HepG2 (cell line): Measurements from ENCODE around the gene TTC24.

Experiments used
- CHD4 ChIP-seq: fragments of 200-600 bp; sonication (generic); IDR thresholded peaks from 2 replicates; pipeline ENCODE4 v1.7.0; 2017; ENCODE audit warnings: mild to moderate bottlenecking, low read length, borderline replicate concordance
- EP300 ChIP-seq, 3 experiments: sonication (generic) in 1 of 3; formaldehyde crosslinking in 1 of 3; IDR thresholded peaks; 2 replicates each; pipeline versions ENCODE4 v1.5.1 to v1.6.1; 2011 to 2020; ENCODE audit warnings: low read depth in 2 of 3, low read length in 2 of 3, borderline replicate concordance in 1 of 3, improper control_type of control experiment in 1 of 3, mild to moderate bottlenecking in 1 of 3, missing genetic modification reagents in 1 of 3, moderate library complexity in 1 of 3
- ESRRA ChIP-seq: sonication (generic); formaldehyde crosslinking; IDR thresholded peaks from 2 replicates; pipeline ENCODE4 v1.5.1; 2020; ENCODE audit warnings: mild to moderate bottlenecking, low read depth, missing genetic modification reagents
- KDM5A ChIP-seq: fragments of 200-600 bp; sonication (generic); IDR thresholded peaks from 2 replicates; pipeline ENCODE4 v1.7.0; 2018; ENCODE audit warnings: antibody characterized with exemption, mild to moderate bottlenecking, low read length, borderline replicate concordance
- MYC ChIP-seq: sonication (generic); formaldehyde crosslinking; IDR thresholded peaks from 2 replicates; pipeline ENCODE4 v1.9.0; 2021; ENCODE audit warnings: missing genetic modification reagents, borderline replicate concordance
- POLR2A ChIP-seq, 2 experiments: IDR thresholded peaks; 2 replicates each; pipeline ENCODE4 v1.6.1; 2011; ENCODE audit warnings: low read depth in 2 of 2, low read length in 2 of 2, mild to moderate bottlenecking in 1 of 2, moderate library complexity in 1 of 2; ENCODE audit not compliant: insufficient read depth in 1 of 2
- ZBTB1 ChIP-seq: sonication (generic); formaldehyde crosslinking; IDR thresholded peaks from 2 replicates; pipeline ENCODE4 v1.4.0; 2020; ENCODE audit warnings: missing genetic modification reagents, borderline replicate concordance
- TF ChIP-seq, protein P1 (sequence below): sonication (generic); formaldehyde crosslinking; IDR thresholded peaks from 2 replicates; pipeline ENCODE4 v1.5.0; 2020; ENCODE audit warnings: mild to moderate bottlenecking, missing genetic modification reagents, moderate library complexity

DNA sequence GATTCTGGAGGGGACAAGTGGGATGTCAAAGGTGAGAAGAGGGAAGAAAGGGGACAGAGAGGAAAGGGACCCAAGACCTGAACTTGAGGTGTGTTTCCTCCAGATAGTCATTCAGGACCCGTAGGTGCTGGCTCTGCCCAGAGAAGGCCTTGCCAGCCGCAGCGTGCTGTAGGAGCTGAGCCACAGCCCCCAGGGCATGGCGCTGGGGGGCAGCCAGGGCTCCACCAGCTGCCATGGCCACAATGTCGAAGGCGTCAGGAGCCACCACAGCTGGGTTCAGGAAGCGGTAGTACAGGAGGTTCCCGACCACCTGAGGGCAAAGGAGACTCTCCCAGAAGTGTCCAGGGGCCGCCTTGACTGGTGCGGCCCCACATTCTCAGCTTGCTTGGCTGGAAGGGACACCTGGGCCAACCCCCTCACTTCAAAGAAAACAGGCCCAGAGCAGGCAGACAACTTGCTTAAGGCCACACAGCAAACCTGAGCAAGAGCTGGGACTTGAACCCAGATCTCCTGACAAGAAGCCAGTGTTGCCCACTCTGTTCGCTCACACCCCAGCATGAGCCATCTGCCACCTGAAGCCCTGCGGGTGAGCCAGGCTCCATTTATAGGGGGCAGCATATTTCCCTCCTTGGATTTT, 45.0 kb upstream of the TTC24 start:
- no peak for TF ChIP-seq CHD4
- TF ChIP-seq, protein P1, sequence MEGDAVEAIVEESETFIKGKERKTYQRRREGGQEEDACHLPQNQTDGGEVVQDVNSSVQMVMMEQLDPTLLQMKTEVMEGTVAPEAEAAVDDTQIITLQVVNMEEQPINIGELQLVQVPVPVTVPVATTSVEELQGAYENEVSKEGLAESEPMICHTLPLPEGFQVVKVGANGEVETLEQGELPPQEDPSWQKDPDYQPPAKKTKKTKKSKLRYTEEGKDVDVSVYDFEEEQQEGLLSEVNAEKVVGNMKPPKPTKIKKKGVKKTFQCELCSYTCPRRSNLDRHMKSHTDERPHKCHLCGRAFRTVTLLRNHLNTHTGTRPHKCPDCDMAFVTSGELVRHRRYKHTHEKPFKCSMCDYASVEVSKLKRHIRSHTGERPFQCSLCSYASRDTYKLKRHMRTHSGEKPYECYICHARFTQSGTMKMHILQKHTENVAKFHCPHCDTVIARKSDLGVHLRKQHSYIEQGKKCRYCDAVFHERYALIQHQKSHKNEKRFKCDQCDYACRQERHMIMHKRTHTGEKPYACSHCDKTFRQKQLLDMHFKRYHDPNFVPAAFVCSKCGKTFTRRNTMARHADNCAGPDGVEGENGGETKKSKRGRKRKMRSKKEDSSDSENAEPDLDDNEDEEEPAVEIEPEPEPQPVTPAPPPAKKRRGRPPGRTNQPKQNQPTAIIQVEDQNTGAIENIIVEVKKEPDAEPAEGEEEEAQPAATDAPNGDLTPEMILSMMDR: no peak
- no peak for TF ChIP-seq POLR2A (IDR thresholded peaks at IDR 0.05; ENCODE audit: insufficient read depth in 1 of 2, low read depth in 2 of 2, low read length in 2 of 2)
- TF ChIP-seq KDM5A: no peak
- no peak for TF ChIP-seq EP300 (IDR thresholded peaks at IDR 0.05; ENCODE audit: low read depth in 2 of 2, low read length in 2 of 2)
- no peak for TF ChIP-seq EP300 (CRISPR knock-in tag; IDR thresholded peaks at IDR 0.05; ENCODE audit: borderline replicate concordance)
- TF ChIP-seq MYC (CRISPR knock-in tag): no peak
- TF ChIP-seq ESRRA: no peak
- no peak for TF ChIP-seq ZBTB1 (CRISPR knock-in tag)
